H1 (cell line): ENCODE data around the gene CHST11. TPM values are rescaled to one million over a fixed set of nuclear protein-coding genes. Genes with fewer than 3 reads are reported as not detected.

ENCODE experiments used
- CHD2 ChIP-seq: IDR thresholded peaks from 2 replicates; pipeline ENCODE4 v1.6.1; 2012; ENCODE audit warnings: low read length, improper control_type of control experiment
- JUND ChIP-seq: IDR thresholded peaks from 2 replicates; pipeline ENCODE4 v1.6.1; 2011; ENCODE audit warnings: mild to moderate bottlenecking, improper control_type of control experiment, low read length
- SAP30 ChIP-seq: fragments of 300-600 bp; sonication (generic); IDR thresholded peaks from 2 replicates; pipeline ENCODE4 v1.7.1; 2012; ENCODE audit warnings: low read length, moderate library complexity, mild to moderate bottlenecking, inconsistent platforms; ENCODE audit not compliant: insufficient read depth, insufficient replicate concordance
- polyA plus RNA-seq, 7 experiments: library from polyadenylated mRNA; depleted of rRNA in 3 of 7; stranded (reverse) in 5 of 7; unstranded in 2 of 7; fragments of >200 nt in 5 of 7; fragments of 200-250 nt in 2 of 7; gene quantifications; 1 replicate in 5 of 7; 2 replicates in 1 of 7; 4 replicates in 1 of 7; pipeline versions ENCODE4 v1.2.1 to v1.2.3, GENCODE V29; 2011 to 2013; ENCODE audit warnings: missing spikeins in 2 of 7, mixed read lengths in 2 of 7
- total RNA-seq: library from RNA; stranded (reverse); fragmentation: NEBNext Ultra II Directional; extraction: Animal tissue kit (Norgen Biotek cat#: 25700); gene quantifications from 2 replicates; pipeline ENCODE4 v1.2.1, GENCODE V29; 2021

Gene CHST11
- total and polyA plus RNA-seq, 2 of the 8 experiments (the other 6 are each of a cell fraction or from before 2014, with no cell fraction given): 14.4 to 20.8 TPM

GRCh38 chr12:104761611-104762010 is 304.9 kb downstream of the CHST11 start (continued):
- TF ChIP-seq SAP30 (no peak), CHD2 (no peak), JUND (no peak)
